IPS-18a (cell line): ENCODE data around the gene MYO7B.
"Not testable (repeated sequence)": the region's sequence is repeated elsewhere in the genome, so short reads cannot be mapped to it uniquely, and the experiment has no call there.

Source experiments
- H3K27ac ChIP-seq: one replicate; pipeline ENCODE4 v1.5.1; 2013; ENCODE audit warnings: low read length
- H3K27me3 ChIP-seq: one replicate; pipeline ENCODE4 v1.6.1; 2013; ENCODE audit warnings: mild to moderate bottlenecking, low read length; ENCODE audit not compliant: control insufficient read depth, insufficient read depth
- H3K36me3 ChIP-seq: one replicate; pipeline ENCODE4 v1.6.1; 2013; ENCODE audit warnings: low read depth, low read length; ENCODE audit not compliant: control insufficient read depth
- H3K4me1 ChIP-seq: one replicate; pipeline ENCODE4 v1.6.1; 2013; ENCODE audit warnings: low read depth, low read length; ENCODE audit not compliant: control insufficient read depth
- H3K4me3 ChIP-seq: one replicate; pipeline ENCODE4 v1.5.1; 2013; ENCODE audit warnings: low read length
- H3K9ac ChIP-seq: one replicate; pipeline ENCODE4 v1.6.1; 2013; ENCODE audit warnings: mild to moderate bottlenecking, low read length, moderate library complexity
- H3K9me3 ChIP-seq: one replicate; pipeline ENCODE4 v1.6.1; 2013; ENCODE audit warnings: low read depth, low read length; ENCODE audit not compliant: control insufficient read depth

Gene MYO7B

DNA sequence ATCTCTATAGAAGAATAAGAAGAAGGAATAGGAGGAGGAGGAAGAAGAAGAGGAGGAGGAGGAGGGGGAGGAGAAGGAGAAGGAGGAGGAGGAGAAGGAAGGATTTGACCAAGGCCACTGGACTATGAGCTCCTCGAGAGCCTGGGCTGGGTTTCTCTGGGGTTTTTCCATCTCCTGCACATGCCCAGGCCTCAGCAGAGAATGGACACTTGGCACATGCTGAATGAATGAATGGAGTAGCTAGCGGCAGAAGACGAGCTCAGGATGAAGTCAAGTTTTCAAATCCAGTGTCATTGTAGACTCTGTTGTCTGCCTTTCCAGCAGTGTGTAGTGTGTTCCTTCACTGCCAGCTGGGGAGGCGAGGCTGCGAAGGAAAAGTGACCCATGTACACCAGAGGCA, 2.2 kb downstream of the MYO7B start:
- no peaks in the 10 kb centered on the region for H3K27me3 ChIP-seq
- H3K4me1 ChIP-seq = no peaks in the 10 kb centered on the region

DNA sequence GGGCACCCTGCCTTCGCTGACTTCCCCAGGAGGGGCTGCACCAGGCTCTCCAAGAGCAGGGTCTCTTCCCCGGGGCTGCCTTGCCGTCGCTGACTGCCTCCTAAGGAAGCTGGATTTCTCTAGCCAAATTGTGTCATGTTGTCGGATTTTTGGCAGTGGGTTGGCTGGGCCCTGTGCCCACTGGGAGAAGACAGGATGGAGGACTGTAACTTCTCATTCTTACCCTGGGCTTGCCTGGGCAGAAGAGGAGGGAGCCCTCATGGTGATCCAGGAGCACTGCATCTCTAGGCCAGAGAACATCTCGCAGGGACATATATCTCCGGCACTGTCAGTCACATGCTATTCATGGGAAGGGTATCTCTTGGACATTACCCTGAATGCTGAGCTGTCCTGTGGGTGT, 6.3 kb downstream of the MYO7B start:
- H3K9ac ChIP-seq = no peak overlapping the region
- no peak overlapping the region for H3K27ac ChIP-seq
- no peak overlapping the region for H3K4me3 ChIP-seq
- no peaks in the 10 kb centered on the region for H3K9me3 ChIP-seq
- H3K27me3 ChIP-seq = no peaks in the 10 kb centered on the region
- no peaks in the 10 kb centered on the region for H3K36me3 ChIP-seq
- no peaks in the 10 kb centered on the region for H3K4me1 ChIP-seq

More for the DNA sequence above, 2.2 kb downstream of the MYO7B start:
- Histone ChIP-seq H3K9me3 (no peaks in the 10 kb centered on the region), H3K9ac (no peak overlapping the region), H3K4me3 (no peak overlapping the region), H3K36me3 (no peaks in the 10 kb centered on the region), H3K27ac (no peak overlapping the region)

DNA sequence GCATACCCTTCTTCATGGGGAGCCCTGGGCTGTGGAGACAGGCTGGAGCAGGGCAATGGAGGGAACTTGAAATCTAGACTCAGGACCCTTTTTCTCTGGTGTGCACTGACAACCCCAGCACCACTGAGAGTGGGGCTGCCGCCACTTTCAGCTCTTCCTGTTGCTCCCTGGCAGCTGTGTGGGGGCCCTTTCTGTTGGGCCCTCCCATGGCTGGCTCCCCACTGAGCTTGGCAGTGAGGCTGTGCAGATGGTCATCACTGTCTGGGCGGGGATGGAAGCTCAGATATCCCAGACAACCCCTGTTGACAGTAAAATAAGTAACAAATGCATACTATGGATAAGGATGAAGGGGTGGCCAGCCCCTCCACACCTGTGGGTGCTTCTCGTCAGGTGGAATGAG, 6.7 kb downstream of the MYO7B start:
- Histone ChIP-seq H3K9ac (no peak overlapping the region), H3K9me3 (no peaks in the 10 kb centered on the region), H3K4me1 (no peaks in the 10 kb centered on the region), H3K27me3 (no peaks in the 10 kb centered on the region), H3K4me3 (no peak overlapping the region), H3K27ac (no peak overlapping the region), H3K36me3 (no peaks in the 10 kb centered on the region)

DNA sequence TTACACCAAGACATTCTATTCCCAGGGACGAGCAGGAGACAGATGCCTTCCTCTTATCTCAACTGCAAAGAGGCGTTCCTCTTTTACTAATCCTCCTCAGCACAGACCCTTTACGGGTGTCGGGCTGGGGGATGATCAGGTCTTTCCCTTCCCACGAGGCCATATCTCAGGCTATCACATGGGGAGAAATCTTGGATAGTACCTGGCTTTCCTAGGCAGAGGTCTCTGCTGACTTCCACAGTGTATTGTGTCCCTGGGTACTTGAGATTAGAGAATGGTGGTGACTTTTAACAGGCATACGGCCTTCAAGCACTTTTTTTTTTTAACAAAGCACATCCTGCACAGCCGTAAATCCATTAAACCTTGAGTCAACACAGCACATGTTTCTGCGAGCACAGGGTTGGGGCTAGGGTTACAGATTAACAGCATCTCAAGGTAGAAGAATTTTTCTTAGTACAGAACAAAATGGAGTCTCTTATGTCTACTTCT, 7.6 kb downstream of the MYO7B start:
- H3K27ac ChIP-seq, H3K36me3 ChIP-seq, H3K27me3 ChIP-seq, H3K9me3 ChIP-seq, H3K9ac ChIP-seq, H3K4me3 ChIP-seq, H3K4me1 ChIP-seq: not testable (repeated sequence)

DNA sequence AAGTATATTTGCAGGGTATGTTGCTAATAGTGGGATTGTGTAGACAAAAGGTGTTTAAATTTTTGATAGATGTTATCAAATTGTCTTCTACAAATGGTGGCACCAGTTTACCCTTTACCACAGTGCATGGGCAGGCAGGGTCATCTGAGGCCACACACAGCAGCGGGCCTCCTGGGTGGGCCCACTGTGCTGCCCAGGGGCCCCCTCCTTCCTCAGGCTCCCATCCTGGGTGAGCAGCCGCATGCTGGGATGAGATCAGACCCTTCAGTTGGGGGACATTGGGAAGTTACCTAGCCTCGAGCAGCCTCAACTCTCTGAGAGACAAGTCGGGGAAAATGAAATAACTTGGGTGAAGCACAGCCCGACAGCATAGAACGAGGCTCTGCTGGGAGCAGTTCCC, 9.7 kb downstream of the MYO7B start:
- Histone ChIP-seq H3K36me3 (no peaks in the 10 kb centered on the region), H3K4me1 (no peaks in the 10 kb centered on the region), H3K27ac (no peak overlapping the region)

DNA sequence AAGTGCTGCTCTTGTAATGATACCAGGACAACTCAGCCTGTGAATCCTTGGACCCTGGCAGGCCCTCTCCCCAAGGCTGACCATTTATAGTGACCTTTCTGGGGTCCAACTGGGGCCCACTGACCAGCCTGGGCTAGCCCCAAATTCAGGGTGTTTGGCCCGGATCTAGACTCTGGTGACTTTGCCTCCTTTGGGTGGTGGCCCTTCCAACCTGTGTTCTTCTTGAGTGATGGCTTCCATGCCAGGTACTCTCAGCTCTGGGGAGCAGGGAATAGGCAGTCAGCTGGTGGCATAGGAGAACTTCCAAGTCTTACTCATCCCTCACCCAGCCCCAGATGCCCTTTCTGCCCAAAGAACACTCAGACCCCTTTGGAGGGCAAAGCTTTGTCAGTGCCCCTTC, 10.3 kb downstream of the MYO7B start:
- H3K4me3 ChIP-seq = no peak overlapping the region
- no peak overlapping the region for H3K9ac ChIP-seq
- no peak overlapping the region for H3K27ac ChIP-seq
- no peaks in the 10 kb centered on the region for H3K4me1 ChIP-seq
- no peaks in the 10 kb centered on the region for H3K27me3 ChIP-seq
- H3K36me3 ChIP-seq = no peaks in the 10 kb centered on the region
- no peaks in the 10 kb centered on the region for H3K9me3 ChIP-seq

More for the DNA sequence above, 9.7 kb downstream of the MYO7B start:
- Histone ChIP-seq H3K4me3 (no peak overlapping the region), H3K27me3 (no peaks in the 10 kb centered on the region), H3K9me3 (no peaks in the 10 kb centered on the region), H3K9ac (no peak overlapping the region)

DNA sequence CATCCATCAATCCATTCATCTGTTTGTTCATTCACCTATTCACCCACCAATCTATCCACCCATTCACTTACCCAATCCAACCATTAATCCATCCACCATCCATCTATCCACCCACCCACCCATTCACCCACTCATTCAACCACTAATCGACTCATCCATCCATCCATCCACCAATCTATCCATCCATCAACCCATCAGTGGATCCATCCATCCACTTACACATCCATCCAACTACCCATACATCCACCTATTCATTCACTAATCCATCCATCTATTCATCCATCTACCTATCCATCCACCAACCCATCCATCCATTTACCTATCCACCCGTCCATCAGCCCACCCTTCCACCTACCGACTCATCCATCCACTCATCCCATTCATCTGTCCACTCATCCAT, 11.3 kb downstream of the MYO7B start:
- H3K36me3 ChIP-seq = no peaks in the 10 kb centered on the region
- no peaks in the 10 kb centered on the region for H3K9me3 ChIP-seq
- H3K4me3 ChIP-seq = no peak overlapping the region
- no peaks in the 10 kb centered on the region for H3K27me3 ChIP-seq
- no peak overlapping the region for H3K27ac ChIP-seq
- H3K9ac ChIP-seq = no peak overlapping the region
- H3K4me1 ChIP-seq = no peaks in the 10 kb centered on the region

DNA sequence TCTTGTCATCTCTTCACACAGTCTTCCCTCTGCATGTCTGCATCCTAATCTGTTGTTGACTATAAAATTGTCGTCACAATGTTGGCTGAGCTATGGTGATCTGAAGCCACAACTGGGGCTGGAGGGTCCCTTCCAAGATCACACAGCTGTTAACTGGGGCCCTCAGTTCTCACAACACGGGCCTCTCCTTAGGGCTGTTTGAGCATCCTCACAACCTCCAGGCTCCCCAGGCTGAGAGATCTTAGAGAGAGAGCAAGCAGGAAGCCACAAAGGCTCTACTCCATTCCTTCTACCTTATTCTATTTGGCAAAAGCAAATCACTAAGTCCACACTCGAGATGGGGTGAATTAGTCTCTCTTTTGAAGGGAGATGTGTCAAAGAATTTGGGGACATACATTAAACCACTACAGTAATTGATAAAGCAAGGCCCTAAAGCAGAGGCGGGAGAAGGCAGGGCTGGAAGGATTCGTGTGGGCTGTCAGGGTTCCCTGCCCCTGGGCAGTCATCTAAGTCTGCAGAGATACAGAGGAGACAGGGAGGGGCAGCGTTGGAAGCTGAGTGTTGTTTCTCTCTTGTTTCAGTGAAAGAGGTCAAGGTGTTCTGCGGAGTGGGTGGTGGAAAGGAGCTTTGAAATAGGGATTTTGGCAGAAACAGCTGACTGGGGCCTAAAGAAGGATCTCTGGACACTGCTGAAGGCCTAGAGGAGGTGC, 15.9 kb downstream of the MYO7B start:
- H3K9me3 ChIP-seq = no peaks in the 10 kb centered on the region
- H3K27ac ChIP-seq = no peak overlapping the region
- no peaks in the 10 kb centered on the region for H3K36me3 ChIP-seq
- no peak overlapping the region for H3K9ac ChIP-seq
- no peak overlapping the region for H3K4me3 ChIP-seq
- no peaks in the 10 kb centered on the region for H3K4me1 ChIP-seq
- H3K27me3 ChIP-seq = no peaks in the 10 kb centered on the region

DNA sequence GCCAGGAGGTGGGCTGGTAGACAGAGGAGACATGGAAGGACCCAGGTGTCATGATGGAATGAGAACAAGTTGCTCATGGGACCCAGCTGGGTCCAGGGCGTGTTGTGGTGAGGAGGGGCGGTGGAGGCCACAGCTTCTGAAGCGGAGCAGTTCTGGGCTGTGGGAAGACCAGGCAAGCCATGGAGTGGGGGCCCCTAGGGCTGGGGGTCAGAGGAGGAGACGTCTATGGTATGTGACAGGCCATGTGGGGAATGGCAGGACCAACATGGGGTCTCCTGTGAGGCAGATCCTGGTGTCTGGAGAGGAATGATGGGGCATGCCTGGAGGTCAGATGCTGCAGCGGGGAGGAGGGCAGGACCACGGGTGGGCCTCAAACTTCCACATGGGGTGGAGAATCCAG, 16.9 kb downstream of the MYO7B start:
- no peaks in the 10 kb centered on the region for H3K27me3 ChIP-seq
- H3K4me1 ChIP-seq = no peaks in the 10 kb centered on the region
- no peaks in the 10 kb centered on the region for H3K36me3 ChIP-seq
- no peak overlapping the region for H3K4me3 ChIP-seq
- H3K9ac ChIP-seq = no peak overlapping the region
- no peaks in the 10 kb centered on the region for H3K9me3 ChIP-seq
- H3K27ac ChIP-seq = no peak overlapping the region

DNA sequence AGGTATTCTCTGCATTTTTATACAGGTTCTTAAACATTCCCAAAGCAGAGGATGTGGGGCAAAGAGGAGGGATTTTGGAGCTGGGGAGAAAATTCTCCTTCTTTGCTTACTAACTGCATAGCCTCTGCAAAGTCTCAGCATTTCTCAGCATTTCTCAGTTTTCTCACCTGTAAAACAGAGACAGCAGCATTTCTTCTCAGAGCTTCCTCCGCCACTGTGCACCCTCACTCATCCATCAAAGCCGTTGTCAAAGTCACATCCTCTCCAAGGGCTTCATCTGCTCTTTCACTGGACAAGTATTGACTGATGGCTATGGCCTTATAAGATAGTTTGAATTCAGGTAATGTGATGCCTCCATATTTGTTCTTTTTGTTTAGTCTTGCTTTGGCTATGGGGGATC, 17.4 kb downstream of the MYO7B start:
- Histone ChIP-seq H3K27me3 (no peaks in the 10 kb centered on the region), H3K9me3 (no peaks in the 10 kb centered on the region), H3K4me1 (no peaks in the 10 kb centered on the region), H3K4me3 (no peak overlapping the region), H3K27ac (no peak overlapping the region), H3K9ac (no peak overlapping the region), H3K36me3 (no peaks in the 10 kb centered on the region)

DNA sequence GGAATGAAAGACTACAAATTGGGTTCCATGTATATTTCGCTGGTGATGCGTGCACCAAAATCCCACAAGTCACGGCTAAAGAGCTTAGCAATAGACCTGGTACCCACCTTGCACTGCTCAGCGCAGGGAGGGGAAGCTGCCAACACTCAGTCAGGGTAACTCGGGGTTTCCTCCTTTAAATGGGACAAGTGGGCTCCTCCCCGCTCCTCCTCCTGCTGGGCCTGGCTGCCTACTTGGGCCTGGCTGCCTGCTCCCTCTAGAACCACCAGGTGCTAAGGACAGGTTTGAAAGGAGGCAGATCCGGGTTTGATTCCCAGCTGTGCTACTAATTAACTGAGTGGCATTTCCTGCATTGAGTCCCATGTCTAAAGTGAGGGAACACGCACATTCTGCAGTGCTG, 23.4 kb downstream of the MYO7B start:
- Histone ChIP-seq H3K9ac (no peak overlapping the region), H3K36me3 (no peaks in the 10 kb centered on the region), H3K4me1 (peaks cover 7% of the 10 kb centered on the region), H3K27me3 (no peaks in the 10 kb centered on the region), H3K27ac (no peak overlapping the region), H3K4me3 (no peak overlapping the region), H3K9me3 (no peaks in the 10 kb centered on the region)

DNA sequence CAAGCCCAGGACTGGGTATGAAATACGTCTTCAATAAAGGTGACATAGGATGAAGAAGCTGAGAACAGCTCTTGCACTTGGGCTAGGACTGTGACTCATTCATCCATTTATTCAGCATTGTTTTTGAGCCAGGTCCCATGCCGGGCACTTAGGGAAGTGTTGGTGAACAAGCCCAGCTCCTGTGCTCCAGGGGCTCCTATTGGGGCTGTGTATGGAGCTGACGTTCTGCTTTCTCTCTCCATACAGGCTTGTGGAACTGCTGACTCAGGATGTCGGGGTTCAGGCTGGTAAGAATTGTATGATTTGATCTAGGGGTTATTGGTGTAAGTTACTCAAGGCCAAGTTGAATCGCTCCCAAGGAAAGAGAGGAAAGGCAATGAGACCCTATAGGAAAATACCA, 24.0 kb downstream of the MYO7B start:
- no peak overlapping the region for H3K27ac ChIP-seq
- no peaks in the 10 kb centered on the region for H3K36me3 ChIP-seq
- no peaks in the 10 kb centered on the region for H3K27me3 ChIP-seq
- H3K4me3 ChIP-seq = no peak overlapping the region
- no peaks in the 10 kb centered on the region for H3K9me3 ChIP-seq
- H3K9ac ChIP-seq = no peak overlapping the region
- peaks cover 7% of the 10 kb centered on the region for H3K4me1 ChIP-seq
